Heart right ventricle (tissue), 16 donors: ENCODE measurements around the gene KRT78. TPM values are rescaled to one million over a fixed set of nuclear protein-coding genes. Genes with fewer than 3 reads are reported as not detected.

Source experiments
- ATAC-seq, 8 donors: fragments of 200-7000 bp; cut with Tn5 transposase; one replicate each; pipeline ENCODE4 v1.9.1; 2020; ENCODE audit warnings: mild to moderate bottlenecking in 8 of 8, moderate library complexity in 8 of 8, moderate number of reproducible peaks in 1 of 8
- DNase-seq, 2 donors: peaks; one replicate each; pipeline ENCODE4 v3.0.0-alpha.2; 2020
- H3K27ac ChIP-seq, 10 donors: fragments of 200-600 bp; sonication (generic) in 2 of 10; one replicate each; pipeline versions ENCODE4 v1.5.0 to v1.8.0; 2020 to 2022; ENCODE audit warnings: mild to moderate bottlenecking in 3 of 10
- H3K27me3 ChIP-seq, 7 donors: fragments of 200-600 bp; one replicate each; pipeline ENCODE4 v1.8.0; 2021 to 2022; ENCODE audit warnings: mild to moderate bottlenecking in 2 of 7
- H3K36me3 ChIP-seq, 9 donors: fragments of 200-600 bp; sonication (generic) in 1 of 9; one replicate each; pipeline versions ENCODE4 v1.5.0 to v1.8.0; 2020 to 2022; ENCODE audit warnings: mild to moderate bottlenecking in 2 of 9
- H3K4me1 ChIP-seq, 9 donors: fragments of 200-600 bp; sonication (generic) in 1 of 9; one replicate each; pipeline versions ENCODE4 v1.5.0 to v1.8.0; 2020 to 2022; ENCODE audit warnings: mild to moderate bottlenecking in 4 of 9
- H3K4me3 ChIP-seq, 10 donors: fragments of 200-600 bp; sonication (generic) in 2 of 10; one replicate each; pipeline versions ENCODE4 v1.5.0 to v1.8.0; 2020 to 2022; ENCODE audit warnings: mild to moderate bottlenecking in 7 of 10, moderate library complexity in 2 of 10
- H3K9me3 ChIP-seq, 11 donors: fragments of 200-600 bp in 10 of 11; sonication (generic) in 2 of 11; one replicate each; pipeline versions ENCODE4 v1.5.0 to v1.8.0; 2013 to 2022; ENCODE audit warnings: mild to moderate bottlenecking in 2 of 11, control low read depth in 1 of 11, moderate library complexity in 1 of 11
- whole genome bisulfite sequencing, 2 donors: extraction: QIAGEN DNeasy Blood & Tissue Kit; methylation state at CpG; one replicate each; pipeline ENCODE4 v1.1.7; 2013; ENCODE audit warnings: inconsistent platforms in 1 of 2; 5-methylcytosine and 5-hydroxymethylcytosine counted together
- intact Hi-C, 10 donors: fragments of 100-400 bp; cut with DNase I; formaldehyde crosslinking; loops; one replicate each; pipeline versions ENCODE4 v1.11.1 to v1.14.2; 2022
- polyA plus RNA-seq, 2 donors: library from polyadenylated mRNA; stranded (reverse); fragments of 200-250 nt; gene quantifications; one replicate each; pipeline ENCODE4 v1.2.3, GENCODE V29; 2013
- total RNA-seq, 10 donors: library from RNA; stranded (reverse); fragmentation: NEBNext Ultra II Directional in 3 of 10; extraction: Animal tissue kit (Norgen Biotek cat#: 25700) in 3 of 10; gene quantifications; one replicate each; pipeline versions ENCODE4 v1.2.1 to v1.2.4, GENCODE V29; 2021 to 2023
- TF ChIP-seq, protein P1 (sequence below), 9 donors: fragments of 200-600 bp; sonication (generic) in 2 of 9; IDR thresholded peaks; one replicate each; pipeline versions ENCODE4 v1.5.0 to v1.8.0; 2021 to 2022; ENCODE audit warnings: antibody characterized with exemption in 9 of 9, mild to moderate bottlenecking in 5 of 9, moderate library complexity in 1 of 9
- donor health status: Arrhythmogenic right ventricular cardiomyopathy.
- donor health status: ischemic (EF 13 %, LVEDD 7.1; RV severe dilation, severe dysfunction).
- donor health status: healthy with polysubstance abuse.
- donor health status: DM: no; HTN: yes; CAD: no.
- donor health status: DM: no; HTN: no; CAD: no.
- donor health status: ischemic (EF 25% LVEDD 6.9; RV normal size, moderate dysfunction).
- donor health status: ischemic (EF 25% LVEDD 5.7; RV mildly dilated, moderate dysfunction).
- donor health status: healthy.
- donor health status: DM: yes; HTN: yes; CAD: no.
- donor health status: Ischemic cardiomyopathy.
- donor health status: ischemic (EF 35%, LVEDD 5.7; RV mildly dilated, moderate dysfunction).
- donor health status: nonischemic (EF 11% LVEDD 7.7; RV severe dilation, severe dysfunction).
- donor health status: DM: yes; HTN: yes; CAD: no.
- donor health status: PGD.
- donor health status: ischemic (EF 29% LVEDD 5.4; RV normal size, mild dysfunction).
- donor health status: nonischemic (EF 23%, LVEDD 6.1; RV moderate dilation, normal function).

Gene KRT78
- total and polyA plus RNA-seq, 12 donors: 0.07 TPM; not detected in 11

- 62 to 79% methylated on average over 7 of the region's 7 CpGs for WGBS, 2 donors
- Histone ChIP-seq H3K9me3 (no peaks in the 10 kb centered on the region), H3K27me3 (peaks cover 0 to 82% (median 45%) of the 10 kb centered on the region in 7 donors), H3K27ac (no peak overlapping the region), H3K36me3 (no peaks in the 10 kb centered on the region), H3K4me3 (no peak overlapping the region), H3K4me1 (peaks cover 0 to 3% (median 0%) of the 10 kb centered on the region in 9 donors)
- TF ChIP-seq, protein P1, sequence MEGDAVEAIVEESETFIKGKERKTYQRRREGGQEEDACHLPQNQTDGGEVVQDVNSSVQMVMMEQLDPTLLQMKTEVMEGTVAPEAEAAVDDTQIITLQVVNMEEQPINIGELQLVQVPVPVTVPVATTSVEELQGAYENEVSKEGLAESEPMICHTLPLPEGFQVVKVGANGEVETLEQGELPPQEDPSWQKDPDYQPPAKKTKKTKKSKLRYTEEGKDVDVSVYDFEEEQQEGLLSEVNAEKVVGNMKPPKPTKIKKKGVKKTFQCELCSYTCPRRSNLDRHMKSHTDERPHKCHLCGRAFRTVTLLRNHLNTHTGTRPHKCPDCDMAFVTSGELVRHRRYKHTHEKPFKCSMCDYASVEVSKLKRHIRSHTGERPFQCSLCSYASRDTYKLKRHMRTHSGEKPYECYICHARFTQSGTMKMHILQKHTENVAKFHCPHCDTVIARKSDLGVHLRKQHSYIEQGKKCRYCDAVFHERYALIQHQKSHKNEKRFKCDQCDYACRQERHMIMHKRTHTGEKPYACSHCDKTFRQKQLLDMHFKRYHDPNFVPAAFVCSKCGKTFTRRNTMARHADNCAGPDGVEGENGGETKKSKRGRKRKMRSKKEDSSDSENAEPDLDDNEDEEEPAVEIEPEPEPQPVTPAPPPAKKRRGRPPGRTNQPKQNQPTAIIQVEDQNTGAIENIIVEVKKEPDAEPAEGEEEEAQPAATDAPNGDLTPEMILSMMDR (IDR thresholded peaks at IDR 0.05): no peak
- DNase-seq (no peak), ATAC-seq (no peak)
- intact Hi-C loops: no loop called here
Measured at GRCh38 chr12:52836042-52836466, 12.7 kb downstream of the KRT78 start.

GRCh38 chr12:52835271-52836041 is 13.3 kb downstream of the KRT78 start:
- no peaks in the 10 kb centered on the region for H3K9me3 ChIP-seq
- peaks cover 0 to 3% (median 0%) of the 10 kb centered on the region in 9 donors for H3K4me1 ChIP-seq
- TF ChIP-seq, protein P1 (IDR thresholded peaks at IDR 0.05): no peak
- DNase-seq (no peak), ATAC-seq (no peak)
- H3K27ac ChIP-seq: no peak overlapping the region
- intact Hi-C loops: no loop called here
- 77 to 78% methylated on average over 15 of the region's 15 CpGs for WGBS, 2 donors
- peaks cover 0 to 77% (median 41%) of the 10 kb centered on the region in 7 donors for H3K27me3 ChIP-seq
- no peaks in the 10 kb centered on the region for H3K36me3 ChIP-seq
- no peak overlapping the region for H3K4me3 ChIP-seq

DNA sequence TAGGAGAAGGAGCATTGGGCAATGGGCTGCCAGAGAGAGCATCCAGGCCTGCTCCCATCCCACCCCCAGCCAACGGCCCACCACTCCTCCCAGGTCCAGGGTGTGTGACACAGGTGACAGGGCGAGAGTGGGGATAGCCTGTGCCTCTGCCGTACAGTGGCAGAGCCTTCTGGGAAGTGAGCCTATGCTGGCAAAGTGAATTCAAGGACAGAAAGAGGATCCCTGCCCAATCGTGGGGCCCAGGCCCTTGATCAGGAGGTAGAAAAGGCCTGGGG is 14.1 kb downstream of the KRT78 start:
- Histone ChIP-seq H3K9me3 (no peaks in the 10 kb centered on the region), H3K27me3 (peaks cover 0 to 75% (median 38%) of the 10 kb centered on the region in 7 donors), H3K36me3 (no peaks in the 10 kb centered on the region), H3K4me1 (peaks cover 0 to 3% (median 0%) of the 10 kb centered on the region in 9 donors), H3K27ac (no peak overlapping the region), H3K4me3 (no peak overlapping the region)
- WGBS, 2 donors: 62 to 71% methylated on average over 4 of the region's 4 CpGs
- DNase-seq: no peak
- intact Hi-C loops: no loop called here
- ATAC-seq: no peak
- TF ChIP-seq, protein P1 (IDR thresholded peaks at IDR 0.05): no peak

DNA sequence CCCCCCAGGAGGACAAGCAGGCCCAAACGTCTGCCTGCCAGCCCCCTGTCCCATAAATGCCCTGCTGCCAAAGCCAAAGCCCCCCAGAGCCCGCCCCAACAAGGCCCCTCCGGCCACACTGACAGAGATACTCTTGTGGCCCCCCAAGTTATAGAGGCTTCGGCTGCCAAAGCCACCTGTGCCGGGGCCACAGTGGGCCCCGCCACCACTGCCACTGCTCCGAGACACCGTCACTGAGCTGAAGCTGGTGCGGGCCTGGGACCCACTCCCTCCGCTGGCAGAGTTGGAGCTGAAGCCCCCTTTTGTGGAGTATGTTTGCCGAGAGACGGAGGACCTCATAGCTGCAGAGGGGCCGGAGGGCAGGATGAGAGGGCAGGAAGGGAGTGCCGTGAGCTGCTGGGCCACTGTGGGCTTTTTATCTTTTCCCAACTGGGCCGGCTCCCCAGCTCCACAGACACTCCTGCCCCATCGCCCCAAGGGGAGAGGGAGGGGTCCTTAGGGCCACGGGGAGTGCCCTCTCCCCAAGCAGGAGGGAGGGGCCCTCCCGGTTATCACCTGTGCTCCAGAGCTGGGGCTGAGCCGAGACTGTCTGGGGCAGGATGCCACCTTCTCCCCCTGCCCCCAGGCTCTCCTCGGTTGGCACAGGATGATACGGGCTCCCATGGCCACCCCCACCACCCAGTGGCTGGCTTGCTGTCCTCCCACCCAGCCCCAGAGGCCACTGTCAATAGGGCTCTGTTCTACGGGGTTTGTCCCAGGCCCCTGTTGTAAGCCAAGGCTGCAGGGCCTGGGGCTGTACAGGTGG is 14.7 kb downstream of the KRT78 start, which contains the start of gene KRT79:
TSS of gene KRT79 (minus strand) at position 390 of the 805 bp plus-strand sequence. CDS start at position 339, 51 bp downstream.
- TF ChIP-seq, protein P1 (IDR thresholded peaks at IDR 0.05): no peak
- Histone ChIP-seq H3K4me3 (no peak within 1 kb of the TSS), H3K27me3 (peaks cover 0 to 71% (median 33%) of the 10 kb centered on the region in 7 donors), H3K9me3 (no peaks in the 10 kb centered on the region), H3K27ac (no peak within 1 kb of the TSS), H3K4me1 (peaks cover 0 to 3% (median 0%) of the 10 kb centered on the region in 9 donors), H3K36me3 (no peaks in the 10 kb centered on the region)
- intact Hi-C loops: no loop called here
- ATAC-seq (no peak), DNase-seq (no peak)
- 86 to 89% methylated on average over 21 to 22 of the region's 22 CpGs for WGBS, 2 donors
